SH-SY5Y (cell line): ENCODE measurements around the gene HSD11B1.

Source experiments
- GATA2 ChIP-seq: IDR thresholded peaks from 2 replicates; pipeline ENCODE4 v1.6.1; 2011; ENCODE audit warnings: mild to moderate bottlenecking, low read depth, low read length
- GATA3 ChIP-seq: IDR thresholded peaks from 2 replicates; pipeline ENCODE4 v1.6.1; 2011; ENCODE audit warnings: low read depth, mild to moderate bottlenecking, low read length, moderate library complexity

HSD11B1 gene

GRCh38 chr1:209707308-209707707 lies 2.7 kb downstream of the HSD11B1 start:
- no peak for TF ChIP-seq GATA2
- TF ChIP-seq GATA3, result no peak

GRCh38 chr1:209708297-209708696 lies 3.7 kb downstream of the HSD11B1 start:
- TF ChIP-seq GATA2, result no peak
- no peak for TF ChIP-seq GATA3

- no peak for TF ChIP-seq GATA3
- TF ChIP-seq GATA2, result no peak
Observed at GRCh38 chr1:209710093-209710492, 5.4 kb downstream of the HSD11B1 start.

GRCh38 chr1:209710847-209711246 lies 6.2 kb downstream of the HSD11B1 start:
- TF ChIP-seq GATA3, result no peak
- no peak for TF ChIP-seq GATA2

- no peak for TF ChIP-seq GATA2
- no peak for TF ChIP-seq GATA3
Observed at GRCh38 chr1:209714338-209714737, 9.7 kb downstream of the HSD11B1 start.

- TF ChIP-seq GATA3 (no peak), GATA2 (no peak)
Observed at GRCh38 chr1:209715314-209715713, 10.7 kb downstream of the HSD11B1 start.

GRCh38 chr1:209717818-209718217 lies 13.2 kb downstream of the HSD11B1 start:
- TF ChIP-seq GATA3, result no peak
- no peak for TF ChIP-seq GATA2

GRCh38 chr1:209720326-209720725 lies 15.7 kb downstream of the HSD11B1 start:
- no peak for TF ChIP-seq GATA2
- TF ChIP-seq GATA3, result no peak

GRCh38 chr1:209720826-209721225 lies 16.2 kb downstream of the HSD11B1 start:
- no peak for TF ChIP-seq GATA3
- TF ChIP-seq GATA2, result no peak

GRCh38 chr1:209721323-209721722 lies 16.7 kb downstream of the HSD11B1 start:
- TF ChIP-seq GATA2, result no peak
- TF ChIP-seq GATA3, result no peak

- TF ChIP-seq GATA2 (no peak), GATA3 (no peak)
Observed at GRCh38 chr1:209723265-209723664, 18.6 kb downstream of the HSD11B1 start.

GRCh38 chr1:209723756-209724693 lies 19.4 kb downstream of the HSD11B1 start:
- TF ChIP-seq GATA3 (no peak), GATA2 (no peak)

GRCh38 chr1:209727286-209727685 lies 22.6 kb downstream of the HSD11B1 start:
- TF ChIP-seq GATA3, result no peak
- TF ChIP-seq GATA2, result no peak

- TF ChIP-seq GATA2 (no peak), GATA3 (no peak)
Observed at GRCh38 chr1:209727785-209728184, 23.1 kb downstream of the HSD11B1 start.

- TF ChIP-seq GATA3 (no peak), GATA2 (no peak)
Observed at GRCh38 chr1:209728466-209728865, 23.8 kb downstream of the HSD11B1 start.
